OCI-LY1 (cell line): ENCODE data around the gene CRYBB2.

Source experiments
- CTCF ChIP-seq: fragments of 200-600 bp; sonication (generic), shearing (Covaris generic); IDR thresholded peaks from 2 replicates; pipeline ENCODE4 v1.5.1; 2017; ENCODE audit warnings: mild to moderate bottlenecking, antibody characterized with exemption, low read length, moderate library complexity, mixed read lengths
- EZH2 ChIP-seq: fragments of 200-600 bp; sonication (generic), shearing (Covaris generic); IDR thresholded peaks from 2 replicates; pipeline ENCODE4 v1.8.0; 2017; ENCODE audit warnings: borderline replicate concordance, mixed run types, mild to moderate bottlenecking, antibody characterized with exemption, low read length, moderate library complexity, mixed read lengths

GRCh38 chr22:25177226-25177625, 42.2 kb upstream of the CRYBB2 start:
- TF ChIP-seq CTCF (no peak), EZH2 (no peak)
